ENCODE data around the gene CA10.

Gene CA10

GRCh38 chr17:51855806-51856205 lies 302.7 kb downstream of the CA10 start:
- DNase-seq, result no peak

- DNase-seq, result no peak
Observed at GRCh38 chr17:51853857-51854256, 304.7 kb downstream of the CA10 start.

- no peak for DNase-seq
Observed at GRCh38 chr17:51852603-51853002, 305.9 kb downstream of the CA10 start.

- DNase-seq, result no peak
Observed at GRCh38 chr17:51850201-51850600, 308.3 kb downstream of the CA10 start.

- no peak for DNase-seq
Observed at GRCh38 chr17:51848451-51848850, 310.1 kb downstream of the CA10 start.

GRCh38 chr17:51846566-51846965 lies 311.9 kb downstream of the CA10 start:
- DNase-seq, result no peak

- DNase-seq, result no peak
Observed at GRCh38 chr17:51845776-51846175, 312.7 kb downstream of the CA10 start.

- DNase-seq, result no peak
Observed at GRCh38 chr17:51842763-51843162, 315.8 kb downstream of the CA10 start.

GRCh38 chr17:51841669-51842068 lies 316.8 kb downstream of the CA10 start:
- DNase-seq, result no peak

GRCh38 chr17:51840688-51841087 lies 317.8 kb downstream of the CA10 start:
- DNase-seq, result no peak

GRCh38 chr17:51833620-51834019 lies 324.9 kb downstream of the CA10 start:
- no peak for DNase-seq

GRCh38 chr17:51833045-51833444 lies 325.5 kb downstream of the CA10 start:
- no peak for DNase-seq

- DNase-seq, result no peak
Observed at GRCh38 chr17:51830886-51831285, 327.6 kb downstream of the CA10 start.

GRCh38 chr17:51830451-51830850 lies 328.1 kb downstream of the CA10 start:
- DNase-seq, result no peak

- DNase-seq, result no peak
Observed at GRCh38 chr17:51828901-51829300, 329.6 kb downstream of the CA10 start.

- DNase-seq, result no peak
Observed at GRCh38 chr17:51827140-51827539, 331.4 kb downstream of the CA10 start.

GRCh38 chr17:51820766-51821165 lies 337.7 kb downstream of the CA10 start:
- no peak for DNase-seq

GRCh38 chr17:51820252-51820651 lies 338.3 kb downstream of the CA10 start:
- no peak for DNase-seq

- DNase-seq, result no peak
Observed at GRCh38 chr17:51819341-51820219, 338.9 kb downstream of the CA10 start.

- DNase-seq, result no peak
Observed at GRCh38 chr17:51818777-51819176, 339.7 kb downstream of the CA10 start.

- no peak for DNase-seq
Observed at GRCh38 chr17:51817955-51818354, 340.6 kb downstream of the CA10 start.

- no peak for DNase-seq
Observed at GRCh38 chr17:51817117-51817516, 341.4 kb downstream of the CA10 start.

- DNase-seq, result no peak
Observed at GRCh38 chr17:51815097-51815496, 343.4 kb downstream of the CA10 start.

- no peak for DNase-seq
Observed at GRCh38 chr17:51814521-51814920, 344.0 kb downstream of the CA10 start.

- no peak for DNase-seq
Observed at GRCh38 chr17:51813784-51814174, 344.7 kb downstream of the CA10 start.
